ENCODE measurements around the gene APOL1.

APOL1 gene

DNA sequence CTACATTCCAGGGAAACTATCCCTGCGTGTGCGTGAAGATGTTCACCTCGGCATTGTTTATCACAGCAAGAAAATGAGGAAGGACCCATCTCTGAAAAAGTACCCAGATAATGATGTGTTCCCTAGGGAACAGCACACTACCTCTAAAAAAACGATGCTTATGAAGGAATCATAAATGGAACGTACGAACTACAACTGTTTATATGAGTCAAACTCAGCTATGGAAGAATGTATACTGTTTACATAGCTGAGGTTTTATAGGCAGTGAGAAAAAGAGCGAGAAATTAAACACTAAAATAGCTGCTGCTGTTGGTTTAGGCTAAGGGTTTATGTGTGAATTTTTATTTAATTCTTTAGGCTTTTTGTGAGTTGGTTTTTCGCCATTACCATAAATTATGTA, 48.9 kb downstream of the APOL1 start:
- H2AFZ ChIP-seq (ENCODE audit: low read length): no peak overlapping the region
- H4K8ac ChIP-seq (ENCODE audit: low read depth, low read length): peak overlapping the region; percentile 33
- no peak overlapping the region for H4K91ac ChIP-seq (ENCODE audit: low read depth, low read length, poor library complexity)
- H2BK5ac ChIP-seq (ENCODE audit: low read length): no peak overlapping the region
- no CpG with 5 or more reads among the region's 8 CpGs for WGBS, 2 donors (ENCODE audit: extremely low coverage in 2 of 2, insufficient read length in 2 of 2, insufficient replicate concordance in 1 of 2)
- H2BK15ac ChIP-seq (ENCODE audit: low read length): no peak overlapping the region
- no peaks in the 10 kb centered on the region for H3K4me1 ChIP-seq (ENCODE audit: control insufficient read depth in 2 of 2, insufficient read depth in 1 of 2, low read depth in 1 of 2, low read length in 2 of 2)
- H2BK12ac ChIP-seq (ENCODE audit: low read length): no peak overlapping the region
- H3K9me3 ChIP-seq (replicated peaks in 1 of 2; ENCODE audit: control insufficient read depth in 2 of 2, insufficient read depth in 1 of 2, low read depth in 1 of 2, low read length in 2 of 2): peaks cover 0 to 3% of the 10 kb centered on the region in 2 donors
- no peak overlapping the region for H3K4ac ChIP-seq (ENCODE audit: low read length)
- no peak overlapping the region for H3K9ac ChIP-seq (ENCODE audit: low read depth, low read length, poor library complexity)
- no peaks in the 10 kb centered on the region for H3K79me1 ChIP-seq (ENCODE audit: low read depth, low read length)
- no peak overlapping the region for H2BK120ac ChIP-seq (ENCODE audit: low read depth, low read length)
- no peak overlapping the region for H3K18ac ChIP-seq (ENCODE audit: low read length)
- H3K23ac ChIP-seq (ENCODE audit: low read depth, low read length, poor library complexity): peak overlapping the region; percentile 18
- H3K14ac ChIP-seq (ENCODE audit: low read length): no peak overlapping the region
- H3K27me3 ChIP-seq (ENCODE audit: control insufficient read depth in 3 of 3, insufficient read depth in 3 of 3, low read depth in 1 of 3, low read length in 3 of 3): no peaks in the 10 kb centered on the region
- no peak overlapping the region for H3K27ac ChIP-seq (replicated peaks; ENCODE audit: low read length)
- no peak overlapping the region for H2AK5ac ChIP-seq (ENCODE audit: low read depth, low read length)
- H3K4me2 ChIP-seq (ENCODE audit: insufficient read depth, low read length, poor library complexity, severe bottlenecking): no peak overlapping the region
- no peak overlapping the region for H3K4me3 ChIP-seq (ENCODE audit: low read length in 2 of 2)
- H3K36me3 ChIP-seq (replicated peaks in 1 of 2; ENCODE audit: control insufficient read depth in 2 of 2, insufficient read depth in 2 of 2, low read length in 2 of 2): peaks cover 90 to 97% of the 10 kb centered on the region in 2 donors
- DNase-seq (ENCODE audit: low spot score): no peak

DNA sequence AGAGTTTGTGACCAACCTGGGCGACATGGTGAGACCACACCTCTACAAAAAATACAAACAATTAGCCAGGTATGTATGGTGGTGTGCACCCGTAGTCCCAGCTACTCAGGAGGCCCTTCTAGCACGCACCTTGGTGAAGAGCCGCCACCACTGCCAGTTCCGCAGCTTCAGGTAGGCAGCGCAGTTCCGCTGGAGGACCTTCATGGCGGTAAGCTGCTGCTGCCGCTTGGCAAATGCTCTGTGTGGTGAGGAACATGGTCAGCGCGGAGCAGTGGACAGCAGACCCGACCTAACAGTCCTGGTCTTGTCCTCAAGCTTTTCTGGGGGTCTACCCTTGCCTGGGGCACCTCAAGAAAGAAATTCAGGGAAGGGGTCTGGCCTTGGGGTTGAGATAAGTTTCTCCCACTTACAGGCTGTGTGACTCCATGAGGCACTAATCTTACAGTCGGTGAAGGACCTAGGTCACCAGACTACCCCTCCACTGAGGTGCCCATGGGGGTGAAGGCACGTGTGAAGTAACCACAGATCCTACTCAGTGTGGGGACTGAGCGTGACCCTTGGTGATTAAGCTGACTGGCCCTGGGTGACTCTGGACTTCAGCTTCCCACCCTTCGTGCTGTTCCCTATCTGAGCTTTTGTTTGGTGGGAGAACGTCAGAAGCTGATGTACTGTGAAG, 49.6 kb downstream of the APOL1 start:
- H2BK120ac ChIP-seq (ENCODE audit: low read depth, low read length): no peak overlapping the region
- no peak overlapping the region for H3K18ac ChIP-seq (ENCODE audit: low read length)
- H3K4me1 ChIP-seq (ENCODE audit: control insufficient read depth in 2 of 2, insufficient read depth in 1 of 2, low read depth in 1 of 2, low read length in 2 of 2): no peaks in the 10 kb centered on the region
- H2AK5ac ChIP-seq (ENCODE audit: low read depth, low read length): no peak overlapping the region
- no peak overlapping the region for H2BK5ac ChIP-seq (ENCODE audit: low read length)
- no peak overlapping the region for H4K91ac ChIP-seq (ENCODE audit: low read depth, low read length, poor library complexity)
- no peak for DNase-seq (ENCODE audit: low spot score)
- H3K9ac ChIP-seq (ENCODE audit: low read depth, low read length, poor library complexity): no peak overlapping the region
- H2BK12ac ChIP-seq (ENCODE audit: low read length): no peak overlapping the region
- no peak overlapping the region for H3K23ac ChIP-seq (ENCODE audit: low read depth, low read length, poor library complexity)
- no peak overlapping the region for H3K14ac ChIP-seq (ENCODE audit: low read length)
- no peak overlapping the region for H3K27ac ChIP-seq (replicated peaks; ENCODE audit: low read length)
- no peaks in the 10 kb centered on the region for H3K27me3 ChIP-seq (ENCODE audit: control insufficient read depth in 3 of 3, insufficient read depth in 3 of 3, low read depth in 1 of 3, low read length in 3 of 3)
- peaks cover 0 to 3% of the 10 kb centered on the region in 2 donors for H3K9me3 ChIP-seq (replicated peaks in 1 of 2; ENCODE audit: control insufficient read depth in 2 of 2, insufficient read depth in 1 of 2, low read depth in 1 of 2, low read length in 2 of 2)
- no peak overlapping the region for H2BK15ac ChIP-seq (ENCODE audit: low read length)
- no peak overlapping the region for H3K4me2 ChIP-seq (ENCODE audit: insufficient read depth, low read length, poor library complexity, severe bottlenecking)
- no CpG with 5 or more reads among the region's 17 CpGs for WGBS, 2 donors (ENCODE audit: extremely low coverage in 2 of 2, insufficient read length in 2 of 2, insufficient replicate concordance in 1 of 2)
- H2AFZ ChIP-seq (ENCODE audit: low read length): no peak overlapping the region
- H4K8ac ChIP-seq (ENCODE audit: low read depth, low read length): no peak overlapping the region
- no peak overlapping the region for H3K4me3 ChIP-seq (ENCODE audit: low read length in 2 of 2)
- no peak overlapping the region for H3K4ac ChIP-seq (ENCODE audit: low read length)
- H3K79me1 ChIP-seq (ENCODE audit: low read depth, low read length): no peaks in the 10 kb centered on the region
- peaks cover 86 to 95% of the 10 kb centered on the region in 2 donors for H3K36me3 ChIP-seq (replicated peaks in 1 of 2; ENCODE audit: control insufficient read depth in 2 of 2, insufficient read depth in 2 of 2, low read length in 2 of 2)

- Histone ChIP-seq H3K4ac (ENCODE audit: low read length) (no peak overlapping the region), H3K27me3 (ENCODE audit: control insufficient read depth in 3 of 3, insufficient read depth in 3 of 3, low read depth in 1 of 3, low read length in 3 of 3) (no peaks in the 10 kb centered on the region), H3K18ac (ENCODE audit: low read length) (no peak overlapping the region), H2AK5ac (ENCODE audit: low read depth, low read length) (no peak overlapping the region), H4K8ac (ENCODE audit: low read depth, low read length) (no peak overlapping the region), H3K27ac (replicated peaks; ENCODE audit: low read length) (no peak overlapping the region), H3K4me1 (ENCODE audit: control insufficient read depth in 2 of 2, insufficient read depth in 1 of 2, low read depth in 1 of 2, low read length in 2 of 2) (no peaks in the 10 kb centered on the region), H2AFZ (ENCODE audit: low read length) (no peak overlapping the region), H2BK120ac (ENCODE audit: low read depth, low read length) (no peak overlapping the region), H3K23ac (ENCODE audit: low read depth, low read length, poor library complexity) (no peak overlapping the region), H3K14ac (ENCODE audit: low read length) (no peak overlapping the region), H4K91ac (ENCODE audit: low read depth, low read length, poor library complexity) (no peak overlapping the region), H2BK12ac (ENCODE audit: low read length) (no peak overlapping the region), H3K4me3 (ENCODE audit: low read length in 2 of 2) (no peak overlapping the region), H2BK5ac (ENCODE audit: low read length) (no peak overlapping the region), H3K4me2 (ENCODE audit: insufficient read depth, low read length, poor library complexity, severe bottlenecking) (no peak overlapping the region), H3K79me1 (ENCODE audit: low read depth, low read length) (no peaks in the 10 kb centered on the region), H3K36me3 (replicated peaks in 1 of 2; ENCODE audit: control insufficient read depth in 2 of 2, insufficient read depth in 2 of 2, low read length in 2 of 2) (peaks cover 84 to 94% of the 10 kb centered on the region in 2 donors), H2BK15ac (ENCODE audit: low read length) (no peak overlapping the region), H3K9ac (ENCODE audit: low read depth, low read length, poor library complexity) (no peak overlapping the region), H3K9me3 (replicated peaks in 1 of 2; ENCODE audit: control insufficient read depth in 2 of 2, insufficient read depth in 1 of 2, low read depth in 1 of 2, low read length in 2 of 2) (peaks cover 0 to 3% of the 10 kb centered on the region in 2 donors)
- no CpG with 5 or more reads among the region's 9 CpGs for WGBS, 2 donors (ENCODE audit: extremely low coverage in 2 of 2, insufficient read length in 2 of 2, insufficient replicate concordance in 1 of 2)
- DNase-seq (ENCODE audit: low spot score): no peak
Measured at GRCh38 chr22:36303115-36303467, 50.2 kb downstream of the APOL1 start.

DNA sequence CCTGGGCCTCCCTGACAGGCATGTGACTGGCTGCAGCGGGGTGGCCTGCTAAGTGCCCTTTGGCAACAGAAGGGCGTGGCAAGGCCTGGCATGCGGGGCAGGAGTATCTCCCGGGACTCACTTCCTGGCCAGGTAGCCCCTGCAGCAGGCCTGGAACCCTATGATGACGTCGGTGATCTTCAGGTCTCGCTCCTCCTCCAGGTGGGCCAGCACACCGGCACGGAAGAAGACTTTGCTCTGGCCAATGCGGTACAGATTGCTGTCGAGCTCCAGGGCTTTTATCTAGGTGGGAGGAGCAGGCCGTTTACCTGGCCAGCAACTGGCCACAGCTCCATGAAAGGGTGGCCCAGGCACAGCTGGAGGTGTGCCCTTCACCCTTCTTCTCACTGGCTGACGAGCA, 50.9 kb downstream of the APOL1 start:
- Histone ChIP-seq H2BK15ac (ENCODE audit: low read length) (no peak overlapping the region), H3K9me3 (replicated peaks in 1 of 2; ENCODE audit: control insufficient read depth in 2 of 2, insufficient read depth in 1 of 2, low read depth in 1 of 2, low read length in 2 of 2) (peaks cover 0 to 3% of the 10 kb centered on the region in 2 donors), H4K91ac (ENCODE audit: low read depth, low read length, poor library complexity) (no peak overlapping the region), H3K4me3 (ENCODE audit: low read length in 2 of 2) (no peak overlapping the region), H3K79me1 (ENCODE audit: low read depth, low read length) (no peaks in the 10 kb centered on the region), H3K14ac (ENCODE audit: low read length) (no peak overlapping the region), H2BK12ac (ENCODE audit: low read length) (no peak overlapping the region), H2BK120ac (ENCODE audit: low read depth, low read length) (no peak overlapping the region), H2BK5ac (ENCODE audit: low read length) (peak overlapping the region; percentile 83), H3K4ac (ENCODE audit: low read length) (no peak overlapping the region), H3K36me3 (replicated peaks in 1 of 2; ENCODE audit: control insufficient read depth in 2 of 2, insufficient read depth in 2 of 2, low read length in 2 of 2) (peaks cover 79 to 94% of the 10 kb centered on the region in 2 donors), H4K8ac (ENCODE audit: low read depth, low read length) (no peak overlapping the region), H2AFZ (ENCODE audit: low read length) (no peak overlapping the region), H3K9ac (ENCODE audit: low read depth, low read length, poor library complexity) (no peak overlapping the region), H3K18ac (ENCODE audit: low read length) (no peak overlapping the region), H3K27me3 (ENCODE audit: control insufficient read depth in 3 of 3, insufficient read depth in 3 of 3, low read depth in 1 of 3, low read length in 3 of 3) (no peaks in the 10 kb centered on the region), H3K4me2 (ENCODE audit: insufficient read depth, low read length, poor library complexity, severe bottlenecking) (no peak overlapping the region), H3K4me1 (ENCODE audit: control insufficient read depth in 2 of 2, insufficient read depth in 1 of 2, low read depth in 1 of 2, low read length in 2 of 2) (no peaks in the 10 kb centered on the region), H3K23ac (ENCODE audit: low read depth, low read length, poor library complexity) (no peak overlapping the region), H3K27ac (replicated peaks; ENCODE audit: low read length) (no peak overlapping the region), H2AK5ac (ENCODE audit: low read depth, low read length) (no peak overlapping the region)
- DNase-seq (ENCODE audit: low spot score): no peak
- WGBS, 2 donors (ENCODE audit: extremely low coverage in 2 of 2, insufficient read length in 2 of 2, insufficient replicate concordance in 1 of 2): no CpG with 5 or more reads among the region's 13 CpGs

Measured in neuronal stem cell (in vitro differentiated cells).